H9 (cell line): ENCODE results near the gene ABCA13. TPM values are rescaled to one million over a fixed set of nuclear protein-coding genes. Genes with fewer than 3 reads are reported as not detected.
"Not testable (repeated sequence)": the region's sequence is repeated elsewhere in the genome, so short reads cannot be mapped to it uniquely, and the experiment has no call there.

Experiments
- DNase-seq: peaks from one replicate; pipeline ENCODE4 v3.0.0-alpha.2; 2017
- H2AFZ ChIP-seq: one replicate; pipeline ENCODE4 v1.6.1; 2013; ENCODE audit warnings: mild to moderate bottlenecking, low read length, control low read depth, moderate library complexity
- H2AK5ac ChIP-seq: 2 replicates; pipeline ENCODE4 v1.6.1; 2013; ENCODE audit warnings: low read length, control low read depth, mixed read lengths; ENCODE audit not compliant: insufficient read length
- H2BK120ac ChIP-seq: one replicate; pipeline ENCODE4 v1.6.1; 2013; ENCODE audit warnings: low read depth, mild to moderate bottlenecking, low read length, control low read depth, inconsistent platforms; ENCODE audit not compliant: poor library complexity, severe bottlenecking
- H2BK12ac ChIP-seq: 2 replicates; pipeline ENCODE4 v1.6.1; 2013; ENCODE audit warnings: low read length, control low read depth, mixed read lengths, low read depth; ENCODE audit not compliant: insufficient read length
- H2BK15ac ChIP-seq: 2 replicates; pipeline ENCODE4 v1.6.1; 2013; ENCODE audit warnings: low read depth, low read length, control low read depth
- H2BK20ac ChIP-seq: one replicate; pipeline ENCODE4 v1.6.1; 2013; ENCODE audit warnings: low read depth, mild to moderate bottlenecking, low read length, control low read depth, inconsistent platforms; ENCODE audit not compliant: poor library complexity, severe bottlenecking
- H2BK5ac ChIP-seq: 2 replicates; pipeline ENCODE4 v1.6.1; 2013; ENCODE audit warnings: low read length, control low read depth, mixed read lengths; ENCODE audit not compliant: insufficient read length
- H3K14ac ChIP-seq: 2 replicates; pipeline ENCODE4 v1.6.1; 2013; ENCODE audit warnings: low read length, control low read depth; ENCODE audit not compliant: insufficient read depth
- H3K18ac ChIP-seq: 2 replicates; pipeline ENCODE4 v1.6.1; 2013; ENCODE audit warnings: low read depth, mild to moderate bottlenecking, mixed read lengths, low read length, control low read depth; ENCODE audit not compliant: insufficient read length
- H3K23ac ChIP-seq: 2 replicates; pipeline ENCODE4 v1.6.1; 2013; ENCODE audit warnings: low read length, control low read depth, mixed read lengths, low read depth; ENCODE audit not compliant: insufficient read length
- H3K23me2 ChIP-seq: 2 replicates; pipeline ENCODE4 v1.6.1; 2013; ENCODE audit warnings: low read depth, mild to moderate bottlenecking, mixed read lengths, low read length, control low read depth; ENCODE audit not compliant: insufficient read length, poor library complexity, severe bottlenecking
- H3K27ac ChIP-seq: 2 replicates; pipeline ENCODE4 v1.5.1; 2013; ENCODE audit warnings: low read length, control low read depth, mixed read lengths, low read depth; ENCODE audit not compliant: insufficient read length
- H3K27me3 ChIP-seq: 2 replicates; pipeline ENCODE4 v1.6.1; 2013; ENCODE audit warnings: low read length, control low read depth, inconsistent platforms; ENCODE audit not compliant: insufficient read depth
- H3K4ac ChIP-seq: 2 replicates; pipeline ENCODE4 v1.6.1; 2013; ENCODE audit warnings: low read depth, mild to moderate bottlenecking, control low read depth, inconsistent platforms, low read length, moderate library complexity
- H3K4me1 ChIP-seq: 2 replicates; pipeline ENCODE4 v1.6.1; 2013; ENCODE audit warnings: low read length, control low read depth, inconsistent platforms; ENCODE audit not compliant: insufficient read depth
- H3K4me2 ChIP-seq: 2 replicates; pipeline ENCODE4 v1.6.1; 2013; ENCODE audit warnings: low read length, control low read depth, mixed read lengths; ENCODE audit not compliant: insufficient read length, insufficient read depth
- H3K56ac ChIP-seq: 2 replicates; pipeline ENCODE4 v1.6.1; 2013; ENCODE audit warnings: low read depth, mild to moderate bottlenecking, mixed read lengths, low read length, control low read depth; ENCODE audit not compliant: insufficient read length
- H3K79me1 ChIP-seq: 2 replicates; pipeline ENCODE4 v1.6.1; 2013; ENCODE audit warnings: low read depth, mild to moderate bottlenecking, moderate library complexity, low read length, control low read depth, inconsistent platforms; ENCODE audit not compliant: insufficient read depth, poor library complexity, severe bottlenecking
- H3K79me2 ChIP-seq: 2 replicates; pipeline ENCODE4 v1.6.1; 2013; ENCODE audit warnings: low read length, control low read depth, inconsistent platforms; ENCODE audit not compliant: insufficient read depth
- H3K9ac ChIP-seq: 2 replicates; pipeline ENCODE4 v1.6.1; 2013; ENCODE audit warnings: low read length, control low read depth, mixed read lengths; ENCODE audit not compliant: insufficient read length; ENCODE audit errors: extremely low read depth
- H3K9me3 ChIP-seq: one replicate; pipeline ENCODE4 v1.6.1; 2013; ENCODE audit warnings: low read depth, low read length, inconsistent platforms; ENCODE audit not compliant: control insufficient read depth
- H3T11ph ChIP-seq: one replicate; pipeline ENCODE4 v1.6.1; 2013; ENCODE audit warnings: mild to moderate bottlenecking, low read length, control low read depth, inconsistent platforms
- H4K20me1 ChIP-seq: one replicate; pipeline ENCODE4 v1.6.1; 2013; ENCODE audit not compliant: control insufficient read depth, insufficient read length, insufficient read depth
- H4K5ac ChIP-seq: 2 replicates; pipeline ENCODE4 v1.6.1; 2013; ENCODE audit warnings: low read depth, mild to moderate bottlenecking, mixed read lengths, low read length, control low read depth; ENCODE audit not compliant: insufficient read length
- H4K8ac ChIP-seq: replicated peaks from 2 replicates; pipeline ENCODE4 v1.6.1; 2013; ENCODE audit warnings: low read length, control low read depth, mixed read lengths, low read depth; ENCODE audit not compliant: insufficient read length
- H4K91ac ChIP-seq: 2 replicates; pipeline ENCODE4 v1.6.1; 2013; ENCODE audit warnings: low read depth, mild to moderate bottlenecking, moderate library complexity, mixed read lengths, low read length, control low read depth; ENCODE audit not compliant: insufficient read length
- H3K27ac Mint-ChIP-seq, 3 experiments: 2 replicates in 2 of 3; 3 replicates in 1 of 3; pipeline ENCODE4 v1.8.0; 2020 to 2021; ENCODE audit warnings: mixed read lengths in 3 of 3, mild to moderate bottlenecking in 1 of 3, moderate library complexity in 1 of 3
- H3K27me3 Mint-ChIP-seq: 2 replicates; pipeline ENCODE4 v1.8.0; 2021; ENCODE audit warnings: low read depth, mild to moderate bottlenecking, moderate library complexity, mixed read lengths
- H3K36me3 Mint-ChIP-seq, 3 experiments: 2 replicates in 2 of 3; 3 replicates in 1 of 3; pipeline ENCODE4 v1.8.0; 2020 to 2021; ENCODE audit warnings: low read depth in 3 of 3, mixed read lengths in 3 of 3; ENCODE audit not compliant: insufficient read depth in 1 of 3
- H3K4me1 Mint-ChIP-seq, 2 experiments: 2 replicates each; pipeline ENCODE4 v1.8.0; 2020; ENCODE audit warnings: mixed read lengths in 2 of 2
- H3K4me3 Mint-ChIP-seq, 2 experiments: 2 replicates in 1 of 2; 3 replicates in 1 of 2; pipeline ENCODE4 v1.8.0; 2020 to 2021; ENCODE audit warnings: mild to moderate bottlenecking in 2 of 2, mixed read lengths in 2 of 2, moderate library complexity in 1 of 2
- H3K9me3 Mint-ChIP-seq, 2 experiments: 2 replicates in 1 of 2; 3 replicates in 1 of 2; pipeline ENCODE4 v1.8.0; 2020; ENCODE audit warnings: mild to moderate bottlenecking in 2 of 2, mixed read lengths in 2 of 2, moderate library complexity in 1 of 2
- WGBS: extraction: QIAGEN DNeasy Blood & Tissue Kit; methylation state at CpG from one replicate; pipeline ENCODE4 v1.1.7; 2013; ENCODE audit warnings: missing lambda C conversion rate, low lambda C conversion rate, mixed read lengths; ENCODE audit not compliant: insufficient read length; ENCODE audit errors: extremely low coverage; 5-methylcytosine and 5-hydroxymethylcytosine counted together
- total RNA-seq: library from RNA; stranded (reverse); gene quantifications from 2 replicates; pipeline ENCODE4 v1.2.1, GENCODE V29; 2021
- TF ChIP-seq, protein P1 (sequence below): fragments of 200-600 bp; sonication (generic); conservative IDR thresholded peaks from 3 replicates; pipeline ENCODE4 v1.8.0; 2021; ENCODE audit warnings: antibody characterized with exemption, mild to moderate bottlenecking

ABCA13 gene
- total RNA-seq, 1 experiment from 2014 or later = 0.11 TPM

DNA sequence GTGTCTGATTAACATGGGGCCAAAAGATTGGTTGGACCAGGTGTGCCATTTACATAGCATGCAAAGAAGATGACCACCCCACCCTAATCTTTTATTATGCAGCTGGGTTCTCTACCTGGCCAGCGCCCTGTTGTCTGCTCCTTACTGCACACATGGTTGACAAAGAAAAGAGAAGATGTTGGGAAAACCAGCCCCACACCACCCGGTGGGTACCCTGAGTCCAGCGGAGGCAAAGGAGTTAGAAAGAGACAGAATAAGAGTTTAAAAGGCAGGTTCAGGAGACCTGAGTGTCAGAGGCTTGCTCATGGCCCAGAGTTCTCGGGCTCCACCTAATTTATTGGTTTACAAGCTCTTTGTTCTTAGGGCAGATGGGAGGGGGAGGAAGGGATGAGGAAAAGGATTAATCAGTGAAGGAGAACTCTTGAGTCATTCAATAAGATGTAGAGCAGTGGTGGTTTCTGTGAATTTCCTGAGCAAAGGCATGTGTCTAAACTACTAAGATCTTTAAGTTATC lies 24.1 kb upstream of the ABCA13 start:
- Mint-ChIP-seq H3K4me1 (peaks cover 27 to 54% of the 10 kb centered on the region in 2 experiments), H3K27me3 (no peaks in the 10 kb centered on the region), H3K36me3 (peaks cover 0 to 22% (median 18%) of the 10 kb centered on the region in 3 experiments; a peak in 6 of 7 replicates), H3K27ac (peak overlapping the region in 2 of 3 experiments; percentile 3 to 87; a peak in 3 of 7 replicates), H3K4me3 (no peak overlapping the region; a peak in 1 of 5 replicates), H3K9me3 (peaks cover 16 to 26% of the 10 kb centered on the region in 2 experiments)
- no peaks in the 10 kb centered on the region for H4K20me1 ChIP-seq
- H2BK20ac ChIP-seq = no peak overlapping the region
- H3K27me3 ChIP-seq = no peaks in the 10 kb centered on the region
- H2BK15ac ChIP-seq = no peak overlapping the region
- no peak overlapping the region for H3K14ac ChIP-seq
- peaks cover 4% of the 10 kb centered on the region for H3K9me3 ChIP-seq
- H3K4me1 ChIP-seq = peaks cover 4% of the 10 kb centered on the region; the same call in 1 of the 2 replicates
- TF ChIP-seq, protein P1, sequence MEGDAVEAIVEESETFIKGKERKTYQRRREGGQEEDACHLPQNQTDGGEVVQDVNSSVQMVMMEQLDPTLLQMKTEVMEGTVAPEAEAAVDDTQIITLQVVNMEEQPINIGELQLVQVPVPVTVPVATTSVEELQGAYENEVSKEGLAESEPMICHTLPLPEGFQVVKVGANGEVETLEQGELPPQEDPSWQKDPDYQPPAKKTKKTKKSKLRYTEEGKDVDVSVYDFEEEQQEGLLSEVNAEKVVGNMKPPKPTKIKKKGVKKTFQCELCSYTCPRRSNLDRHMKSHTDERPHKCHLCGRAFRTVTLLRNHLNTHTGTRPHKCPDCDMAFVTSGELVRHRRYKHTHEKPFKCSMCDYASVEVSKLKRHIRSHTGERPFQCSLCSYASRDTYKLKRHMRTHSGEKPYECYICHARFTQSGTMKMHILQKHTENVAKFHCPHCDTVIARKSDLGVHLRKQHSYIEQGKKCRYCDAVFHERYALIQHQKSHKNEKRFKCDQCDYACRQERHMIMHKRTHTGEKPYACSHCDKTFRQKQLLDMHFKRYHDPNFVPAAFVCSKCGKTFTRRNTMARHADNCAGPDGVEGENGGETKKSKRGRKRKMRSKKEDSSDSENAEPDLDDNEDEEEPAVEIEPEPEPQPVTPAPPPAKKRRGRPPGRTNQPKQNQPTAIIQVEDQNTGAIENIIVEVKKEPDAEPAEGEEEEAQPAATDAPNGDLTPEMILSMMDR = no peak
- peak; percentile 47 for DNase-seq
- no peak overlapping the region for H4K5ac ChIP-seq
- no peak overlapping the region for H3K27ac ChIP-seq
- no peak overlapping the region for H2BK12ac ChIP-seq
- H2AK5ac ChIP-seq = no peak overlapping the region
- H4K91ac ChIP-seq = no peak overlapping the region
- no peaks in the 10 kb centered on the region for H3K79me2 ChIP-seq
- H3K23ac ChIP-seq = no peak overlapping the region
- H3K4me2 ChIP-seq = no peak overlapping the region
- H3K23me2 ChIP-seq = no peaks in the 10 kb centered on the region
- no peak overlapping the region for H2BK5ac ChIP-seq
- no peak overlapping the region for H3K9ac ChIP-seq
- no peak overlapping the region for H2BK120ac ChIP-seq
- H3K56ac ChIP-seq = no peak overlapping the region
- H3K4ac ChIP-seq = no peak overlapping the region
- H3K18ac ChIP-seq = no peak overlapping the region
- H3K79me1 ChIP-seq = no peaks in the 10 kb centered on the region
- no peak overlapping the region for H2AFZ ChIP-seq
- no peak overlapping the region for H4K8ac ChIP-seq
- H3T11ph ChIP-seq = no peak overlapping the region
- no CpG with 5 or more reads among the region's 4 CpGs for WGBS

DNA sequence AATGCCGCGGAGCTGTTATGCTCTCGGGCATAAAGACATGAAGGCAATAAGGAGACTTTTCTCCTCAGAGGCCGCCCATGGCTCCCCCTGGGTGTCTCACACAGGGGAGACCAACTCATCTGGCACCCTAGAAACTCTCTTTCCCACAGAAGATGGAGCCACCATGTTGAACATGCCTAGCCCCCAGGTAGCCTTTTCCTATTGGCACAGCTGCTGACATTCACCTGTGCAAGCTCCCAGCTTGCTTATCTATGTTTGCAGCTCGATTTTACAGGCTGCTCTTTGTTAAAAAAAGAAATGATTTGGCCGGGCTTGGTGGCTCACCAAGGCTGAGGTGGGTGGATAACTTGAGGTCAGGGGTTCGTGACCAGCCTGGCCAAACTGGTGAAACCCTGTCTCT lies 23.6 kb upstream of the ABCA13 start:
- H2AK5ac ChIP-seq, H2BK5ac ChIP-seq, H3K9ac ChIP-seq, H4K5ac ChIP-seq, H4K91ac ChIP-seq, H2BK12ac ChIP-seq, H3K23me2 ChIP-seq, H2BK120ac ChIP-seq, H3K4me3 Mint-ChIP-seq, H3T11ph ChIP-seq, H3K56ac ChIP-seq, H4K8ac ChIP-seq, H3K79me2 ChIP-seq, H3K14ac ChIP-seq, H2BK20ac ChIP-seq, H3K27me3 ChIP-seq, H2AFZ ChIP-seq, H3K4ac ChIP-seq, H3K27ac ChIP-seq, H4K20me1 ChIP-seq, DNase-seq, H3K4me2 ChIP-seq, H3K79me1 ChIP-seq, H3K27me3 Mint-ChIP-seq, H3K4me1 ChIP-seq, H3K9me3 ChIP-seq, H3K23ac ChIP-seq, H2BK15ac ChIP-seq, H3K18ac ChIP-seq: not testable (repeated sequence)
- Mint-ChIP-seq H3K36me3 (peaks cover 0 to 16% (median 13%) of the 10 kb centered on the region in 3 experiments; a peak in 6 of 7 replicates), H3K27ac (peak overlapping the region in 1 of 3 experiments; percentile 87; a peak in 2 of 7 replicates), H3K9me3 (peaks cover 10 to 21% of the 10 kb centered on the region in 2 experiments), H3K4me1 (peaks cover 27 to 49% of the 10 kb centered on the region in 2 experiments)
- WGBS = no CpG with 5 or more reads among the region's 7 CpGs
